NCI-H510A (cell line): ENCODE data around the gene DNTT.

Experiments
- DNase-seq: peaks from one replicate; lab custom pipeline; 2025; lab: John Stamatoyannopoulos, UW

DNTT gene

DNA sequence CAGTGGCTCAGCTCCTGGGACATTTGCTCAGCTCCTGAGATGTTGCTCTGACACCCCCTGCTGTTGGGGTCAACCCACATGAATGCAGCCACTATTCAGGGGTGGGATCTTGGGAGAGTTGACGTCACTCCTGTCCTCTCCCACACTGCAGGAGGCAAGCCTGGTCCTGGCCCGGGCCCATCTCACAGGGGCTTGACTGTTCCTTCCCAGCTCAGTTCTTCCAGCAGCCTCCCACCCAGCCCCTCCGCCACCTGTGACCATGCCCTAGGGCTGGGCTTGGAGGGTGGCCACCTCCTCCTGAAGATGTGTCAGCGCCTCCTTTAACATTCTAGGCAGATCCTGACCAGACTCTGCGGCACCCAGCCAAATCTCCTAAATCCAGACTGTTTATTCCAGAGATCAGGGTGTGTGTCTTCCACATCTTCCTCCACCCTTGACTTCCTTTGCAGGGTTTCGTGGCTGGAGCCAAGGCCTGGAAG is 73.6 kb downstream of the DNTT start:
- DNase-seq = no peak

DNA sequence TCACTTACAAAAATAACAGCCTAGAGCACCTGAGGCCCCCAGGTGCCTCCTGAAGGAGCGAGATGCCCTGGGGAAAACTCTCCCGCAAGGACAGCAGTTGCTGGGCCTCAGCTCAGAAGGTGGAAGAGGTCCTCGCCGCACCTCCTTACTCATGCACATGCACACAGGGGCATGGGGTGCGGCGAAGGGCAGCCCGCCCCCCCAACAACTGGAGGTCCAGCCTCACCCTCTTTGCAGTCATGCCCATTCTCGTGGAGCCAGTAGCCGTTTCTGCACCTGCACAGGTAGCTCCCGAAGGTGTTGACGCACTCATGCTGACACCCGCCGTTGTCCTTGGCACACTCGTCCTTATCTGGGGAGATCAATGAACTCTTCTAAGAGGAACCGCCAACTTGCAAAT is 74.5 kb downstream of the DNTT start:
- DNase-seq = no peak

DNA sequence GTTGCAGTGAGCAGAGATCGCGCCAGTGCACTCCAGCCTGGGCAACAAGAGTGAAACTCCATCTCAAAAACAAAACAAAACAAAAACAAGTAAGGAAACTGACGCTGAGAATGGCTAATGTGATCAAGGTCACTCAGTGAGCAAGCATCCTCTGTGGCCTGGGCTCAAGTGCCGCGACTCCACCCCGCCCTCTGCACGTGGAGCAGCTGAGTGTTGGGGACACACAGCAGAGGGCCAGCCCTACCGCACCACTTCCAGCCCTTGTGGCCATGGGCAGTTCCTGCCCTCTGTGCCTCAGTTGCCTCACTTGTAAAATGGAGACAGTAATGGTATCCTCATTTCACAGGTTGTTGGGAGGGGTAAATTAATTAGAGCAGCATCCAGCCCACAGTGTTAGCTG is 75.5 kb downstream of the DNTT start:
- no peak for DNase-seq

DNA sequence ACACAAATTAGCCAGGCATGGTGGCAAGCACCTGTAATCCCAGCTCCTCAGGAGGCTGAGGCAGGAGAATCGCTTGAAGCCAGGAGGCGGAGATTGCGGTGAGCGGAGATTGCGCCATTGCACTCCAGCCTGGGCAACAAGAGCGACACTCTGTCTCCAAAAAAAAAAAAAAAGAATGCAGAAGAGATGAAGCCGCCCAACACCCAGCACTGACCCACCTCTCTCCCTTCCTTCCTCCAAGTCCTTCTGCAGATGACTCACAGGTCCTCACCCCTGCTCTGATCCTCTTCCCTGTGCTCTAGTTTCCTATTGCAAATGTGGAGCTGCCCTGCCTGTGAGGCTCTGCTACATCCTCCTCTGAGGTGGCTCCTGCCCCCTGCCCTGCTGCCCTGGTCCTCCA is 76.6 kb downstream of the DNTT start:
- no peak for DNase-seq

DNA sequence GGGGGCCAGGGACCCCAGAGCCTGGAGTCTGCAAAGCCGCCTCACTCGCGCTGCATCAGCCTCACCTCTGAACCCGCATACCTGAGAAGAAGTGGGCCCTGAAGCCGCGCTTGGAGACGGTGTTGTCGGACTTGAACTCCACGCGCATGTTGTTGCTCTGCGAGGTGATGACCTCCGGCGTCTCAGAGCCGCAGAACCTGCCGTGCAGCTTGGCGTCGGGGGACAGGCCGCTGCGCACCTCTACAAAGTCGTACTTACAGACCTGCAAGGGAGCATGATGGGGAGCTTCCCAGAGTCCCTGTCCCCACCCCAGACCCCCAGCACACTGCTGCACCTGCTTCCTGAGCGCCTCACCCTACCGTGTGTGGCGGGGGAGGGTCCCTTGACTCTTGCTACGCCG is 80.3 kb downstream of the DNTT start:
- DNase-seq = no peak

DNA sequence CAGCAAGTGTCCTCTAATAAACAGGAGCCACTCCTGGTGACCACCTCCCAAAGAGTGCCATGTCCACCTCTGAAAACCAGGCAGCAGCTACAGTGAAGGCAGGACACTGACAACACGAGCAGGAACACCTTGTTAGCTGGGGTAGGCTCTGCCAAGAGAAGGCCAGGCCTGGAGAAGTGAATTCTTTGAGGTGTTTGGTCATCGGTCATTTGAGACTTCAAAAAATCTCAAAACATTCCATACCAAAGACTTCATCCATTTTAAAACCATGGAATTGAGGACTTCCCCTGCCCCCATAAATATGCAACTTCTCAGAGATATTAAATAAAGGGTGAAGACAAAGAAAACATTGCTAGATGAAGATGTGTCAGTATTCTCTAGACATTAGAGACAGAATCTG is 82.9 kb downstream of the DNTT start:
- DNase-seq = no peak

DNA sequence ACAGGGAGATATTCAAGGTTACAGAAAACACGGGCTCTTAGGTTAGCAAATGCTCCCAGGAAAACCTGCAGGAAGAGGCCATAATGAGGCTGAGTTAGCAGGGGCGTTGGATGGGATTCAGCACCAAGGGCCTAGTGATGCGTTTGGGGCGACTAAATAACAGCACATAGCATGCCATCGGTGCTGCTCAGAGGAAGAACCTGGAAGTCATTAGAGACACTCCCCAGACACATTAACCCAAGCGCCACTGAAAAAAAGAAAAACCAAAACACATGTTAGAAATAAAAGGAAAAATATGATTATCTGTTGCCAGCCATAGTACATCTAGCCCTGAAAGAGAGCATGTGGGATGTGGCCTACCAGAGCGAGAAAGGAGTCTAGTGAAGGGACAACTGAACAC is 83.4 kb downstream of the DNTT start:
- no peak for DNase-seq
